ENCODE measurements around the gene PHF8.
A peak's percentile ranks its signal among the peaks of the same experiment; 100 is the strongest.

PHF8 gene

DNA sequence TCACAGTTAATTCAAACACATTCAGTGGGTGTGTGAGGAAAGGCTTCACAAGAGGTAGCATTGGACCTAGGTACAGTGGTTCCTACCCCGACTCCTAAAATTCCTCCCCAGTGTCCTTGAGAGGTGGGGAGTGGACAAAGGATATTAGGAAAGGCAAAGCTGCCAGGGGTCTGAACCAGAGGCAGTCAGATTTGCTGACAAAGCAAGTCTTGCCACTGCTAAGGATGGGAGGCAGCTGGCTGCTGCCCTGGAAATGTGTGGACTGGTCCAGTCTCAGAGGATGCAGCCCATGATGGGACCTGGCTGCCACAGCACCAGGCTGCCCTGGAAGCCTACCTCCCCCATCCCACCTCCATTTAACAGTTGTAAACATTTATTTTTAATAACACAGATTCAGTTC, 4.1 kb upstream of the PHF8 start:
- no peak for TF ChIP-seq ZFX (IDR thresholded peaks at IDR 0.05; ENCODE audit: borderline replicate concordance)
- TF ChIP-seq, protein P1, sequence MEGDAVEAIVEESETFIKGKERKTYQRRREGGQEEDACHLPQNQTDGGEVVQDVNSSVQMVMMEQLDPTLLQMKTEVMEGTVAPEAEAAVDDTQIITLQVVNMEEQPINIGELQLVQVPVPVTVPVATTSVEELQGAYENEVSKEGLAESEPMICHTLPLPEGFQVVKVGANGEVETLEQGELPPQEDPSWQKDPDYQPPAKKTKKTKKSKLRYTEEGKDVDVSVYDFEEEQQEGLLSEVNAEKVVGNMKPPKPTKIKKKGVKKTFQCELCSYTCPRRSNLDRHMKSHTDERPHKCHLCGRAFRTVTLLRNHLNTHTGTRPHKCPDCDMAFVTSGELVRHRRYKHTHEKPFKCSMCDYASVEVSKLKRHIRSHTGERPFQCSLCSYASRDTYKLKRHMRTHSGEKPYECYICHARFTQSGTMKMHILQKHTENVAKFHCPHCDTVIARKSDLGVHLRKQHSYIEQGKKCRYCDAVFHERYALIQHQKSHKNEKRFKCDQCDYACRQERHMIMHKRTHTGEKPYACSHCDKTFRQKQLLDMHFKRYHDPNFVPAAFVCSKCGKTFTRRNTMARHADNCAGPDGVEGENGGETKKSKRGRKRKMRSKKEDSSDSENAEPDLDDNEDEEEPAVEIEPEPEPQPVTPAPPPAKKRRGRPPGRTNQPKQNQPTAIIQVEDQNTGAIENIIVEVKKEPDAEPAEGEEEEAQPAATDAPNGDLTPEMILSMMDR (IDR thresholded peaks at IDR 0.05), result no peak
- no peak overlapping the region for H3K27ac ChIP-seq

DNA sequence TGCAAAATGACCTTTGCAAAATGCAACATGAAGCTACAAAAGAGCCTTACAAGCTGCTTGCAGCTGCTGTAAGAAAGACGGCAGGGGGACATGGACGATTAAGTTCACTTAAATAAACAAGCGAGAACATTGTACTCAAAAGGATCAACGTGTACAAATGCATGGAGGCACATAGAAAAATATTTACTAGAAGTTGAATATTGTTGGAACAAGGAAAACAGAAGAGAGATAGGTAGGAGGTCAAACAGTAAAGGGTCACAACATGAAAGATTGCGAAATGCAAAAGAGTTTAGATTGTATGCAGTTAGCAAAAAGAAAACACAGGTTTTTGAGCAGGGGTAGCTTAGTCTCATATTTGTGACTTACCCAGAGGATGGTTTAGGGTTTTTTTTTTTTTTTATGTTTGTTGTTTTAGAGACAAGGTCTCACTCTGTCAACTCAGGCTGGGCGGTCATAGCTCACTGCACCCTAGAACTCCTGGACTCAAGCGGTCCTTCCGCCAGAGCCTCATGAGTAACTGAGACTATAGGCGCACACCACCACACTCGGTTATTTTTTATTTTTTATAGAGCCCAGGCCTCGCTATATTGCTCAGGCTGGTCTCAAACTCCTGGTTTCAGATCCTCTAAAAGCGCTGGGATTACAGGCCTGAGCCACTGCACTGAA, 1.4 kb upstream of the PHF8 start:
- peak overlapping the region; percentile 95 for H3K27ac ChIP-seq

GRCh38 chrX:54044877-54045338, 635 bp upstream of the PHF8 start:
- H3K27ac ChIP-seq, result peak overlapping the region; percentile 95
- no peak for TF ChIP-seq ZFX (IDR thresholded peaks at IDR 0.05; ENCODE audit: borderline replicate concordance)
- TF ChIP-seq, protein P1 (IDR thresholded peaks at IDR 0.05), result no peak

More for the DNA sequence above, 1.4 kb upstream of the PHF8 start:
- no peak for TF ChIP-seq ZFX (IDR thresholded peaks at IDR 0.05; ENCODE audit: borderline replicate concordance)
- TF ChIP-seq, protein P1 (IDR thresholded peaks at IDR 0.05), result no peak

DNA sequence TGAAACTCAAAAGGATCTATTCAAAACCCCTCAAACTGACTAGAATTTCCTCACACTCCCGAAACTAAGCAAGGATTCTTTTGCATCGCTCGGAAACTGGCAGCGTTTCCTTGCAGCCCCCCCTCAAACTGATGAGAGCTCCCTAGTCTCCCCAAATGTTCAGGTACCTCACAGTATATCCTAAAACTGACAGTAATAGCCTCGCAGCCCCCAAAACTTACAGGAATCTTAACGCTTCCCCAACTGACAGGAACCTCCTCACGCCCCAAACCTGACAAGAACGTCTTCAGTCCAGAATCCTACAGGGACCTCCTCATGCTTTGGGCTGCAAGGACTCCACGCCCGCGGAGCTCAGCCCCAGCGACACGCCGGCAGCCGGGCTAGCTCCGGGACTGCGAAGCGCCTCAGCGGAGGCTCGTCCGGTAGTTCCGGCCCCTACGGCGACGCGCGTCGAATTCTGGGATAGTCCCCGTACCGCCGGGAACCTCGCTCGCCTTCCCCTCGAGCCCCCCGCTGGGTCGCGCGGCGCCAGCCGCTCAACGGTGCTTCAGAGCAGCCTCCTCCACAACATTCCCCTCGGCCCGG, 640 bp downstream of the PHF8 start:
- TF ChIP-seq, protein P1 (IDR thresholded peaks at IDR 0.05), result no peak
- TF ChIP-seq ZFX (IDR thresholded peaks at IDR 0.05; ENCODE audit: borderline replicate concordance), result no peak
- H3K27ac ChIP-seq, result peak overlapping the region; percentile 95

GRCh38 chrX:54043056-54043455, 1.2 kb downstream of the PHF8 start:
- TF ChIP-seq ZFX (IDR thresholded peaks at IDR 0.05; ENCODE audit: borderline replicate concordance), result no peak
- TF ChIP-seq, protein P1 (IDR thresholded peaks at IDR 0.05), result no peak
- peak overlapping the region; percentile 95 for H3K27ac ChIP-seq

DNA sequence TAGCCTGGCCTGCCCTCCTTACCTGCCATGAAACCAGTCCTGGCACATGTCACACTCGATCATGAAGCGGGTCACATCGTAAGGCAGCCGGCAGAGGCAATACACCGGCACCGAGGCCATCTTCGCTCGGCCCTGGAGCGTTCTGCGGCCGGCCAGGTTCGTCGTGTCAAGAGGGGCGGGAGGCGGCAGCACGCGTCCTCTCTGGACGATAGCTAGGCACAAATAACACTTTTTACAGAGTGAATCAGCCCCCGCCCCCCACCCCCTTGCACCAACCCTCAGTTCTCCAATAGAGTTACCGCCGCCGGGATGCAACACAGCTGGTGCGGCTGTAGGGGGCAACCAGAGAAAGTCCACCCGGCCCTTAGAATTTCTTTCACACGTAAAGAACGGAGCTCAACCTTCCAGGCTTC, 1.7 kb downstream of the PHF8 start:
- no peak overlapping the region for H3K27ac ChIP-seq

More for the DNA sequence above, 1.7 kb downstream of the PHF8 start:
- TF ChIP-seq ZFX (IDR thresholded peaks at IDR 0.05; ENCODE audit: borderline replicate concordance), result no peak
- TF ChIP-seq, protein P1 (IDR thresholded peaks at IDR 0.05), result no peak
